Hematopoietic multipotent progenitor cell treated with erythropoietin and hydrocortisone succinate and interleukin-3 and kit ligand, for 8 days (in vitro differentiated cells): ENCODE measurements around the gene COG3.
"Not testable (repeated sequence)": the region's sequence is repeated elsewhere in the genome, so short reads cannot be mapped to it uniquely, and the experiment has no call there.

Experiments used
- DNase-seq: peaks from one replicate; pipeline ENCODE4 v3.0.0-alpha.2; 2015

Gene COG3, protein sequence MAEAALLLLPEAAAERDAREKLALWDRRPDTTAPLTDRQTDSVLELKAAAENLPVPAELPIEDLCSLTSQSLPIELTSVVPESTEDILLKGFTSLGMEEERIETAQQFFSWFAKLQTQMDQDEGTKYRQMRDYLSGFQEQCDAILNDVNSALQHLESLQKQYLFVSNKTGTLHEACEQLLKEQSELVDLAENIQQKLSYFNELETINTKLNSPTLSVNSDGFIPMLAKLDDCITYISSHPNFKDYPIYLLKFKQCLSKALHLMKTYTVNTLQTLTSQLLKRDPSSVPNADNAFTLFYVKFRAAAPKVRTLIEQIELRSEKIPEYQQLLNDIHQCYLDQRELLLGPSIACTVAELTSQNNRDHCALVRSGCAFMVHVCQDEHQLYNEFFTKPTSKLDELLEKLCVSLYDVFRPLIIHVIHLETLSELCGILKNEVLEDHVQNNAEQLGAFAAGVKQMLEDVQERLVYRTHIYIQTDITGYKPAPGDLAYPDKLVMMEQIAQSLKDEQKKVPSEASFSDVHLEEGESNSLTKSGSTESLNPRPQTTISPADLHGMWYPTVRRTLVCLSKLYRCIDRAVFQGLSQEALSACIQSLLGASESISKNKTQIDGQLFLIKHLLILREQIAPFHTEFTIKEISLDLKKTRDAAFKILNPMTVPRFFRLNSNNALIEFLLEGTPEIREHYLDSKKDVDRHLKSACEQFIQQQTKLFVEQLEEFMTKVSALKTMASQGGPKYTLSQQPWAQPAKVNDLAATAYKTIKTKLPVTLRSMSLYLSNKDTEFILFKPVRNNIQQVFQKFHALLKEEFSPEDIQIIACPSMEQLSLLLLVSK

GRCh38 chr13:45464687-45465453 is at the start of gene COG3:
Gene COG3, plus strand, starts transcription at chr13:45464939. Its CDS starts 98 bp downstream, at chr13:45465037.
- DNase-seq = peak; percentile 99

GRCh38 chr13:45415112-45415511 is 49.6 kb upstream of the COG3 start:
- DNase-seq = no peak

DNA sequence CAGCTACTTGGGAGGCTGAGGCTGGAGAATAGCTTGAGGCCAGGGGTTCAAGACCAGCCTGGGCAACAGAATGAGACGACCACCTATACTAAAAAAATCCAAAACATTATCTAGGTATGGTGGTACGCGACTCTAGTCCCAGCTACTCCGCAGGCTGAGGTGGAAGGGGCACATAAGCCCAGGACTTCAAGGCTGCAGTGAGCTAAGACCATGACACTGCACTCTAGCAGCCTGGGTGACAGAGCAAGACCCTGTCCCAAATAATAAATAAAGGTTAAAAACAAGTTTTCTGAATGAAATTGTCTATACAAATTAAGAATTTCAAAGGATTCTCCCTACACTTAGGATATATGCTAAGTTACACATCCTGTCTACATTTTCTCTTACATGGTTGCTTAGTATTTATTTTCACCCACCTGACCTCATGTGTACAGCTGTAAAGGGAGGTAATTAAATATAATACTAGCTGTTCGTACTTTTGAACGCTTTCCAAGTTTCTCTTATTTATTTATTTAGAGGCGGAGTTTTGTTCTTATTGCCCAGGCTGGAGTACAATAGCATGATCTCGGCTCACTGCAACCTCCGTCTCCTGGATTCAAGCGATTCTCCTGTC is 48.1 kb upstream of the COG3 start:
- DNase-seq = no peak

GRCh38 chr13:45417790-45418534 is 46.8 kb upstream of the COG3 start, which contains the start of gene SLC25A30:
Gene SLC25A30, minus strand, starts transcription at chr13:45418373. Its CDS starts 6,948 bp downstream, at chr13:45411425.
- peak; percentile 90 for DNase-seq

GRCh38 chr13:45419389-45419788 is 45.4 kb upstream of the COG3 start:
- not testable (repeated sequence) for DNase-seq

- no peak for DNase-seq
Observed at GRCh38 chr13:45419945-45420344, 44.8 kb upstream of the COG3 start.

- DNase-seq = no peak
Observed at GRCh38 chr13:45422731-45423292, 41.9 kb upstream of the COG3 start.

DNA sequence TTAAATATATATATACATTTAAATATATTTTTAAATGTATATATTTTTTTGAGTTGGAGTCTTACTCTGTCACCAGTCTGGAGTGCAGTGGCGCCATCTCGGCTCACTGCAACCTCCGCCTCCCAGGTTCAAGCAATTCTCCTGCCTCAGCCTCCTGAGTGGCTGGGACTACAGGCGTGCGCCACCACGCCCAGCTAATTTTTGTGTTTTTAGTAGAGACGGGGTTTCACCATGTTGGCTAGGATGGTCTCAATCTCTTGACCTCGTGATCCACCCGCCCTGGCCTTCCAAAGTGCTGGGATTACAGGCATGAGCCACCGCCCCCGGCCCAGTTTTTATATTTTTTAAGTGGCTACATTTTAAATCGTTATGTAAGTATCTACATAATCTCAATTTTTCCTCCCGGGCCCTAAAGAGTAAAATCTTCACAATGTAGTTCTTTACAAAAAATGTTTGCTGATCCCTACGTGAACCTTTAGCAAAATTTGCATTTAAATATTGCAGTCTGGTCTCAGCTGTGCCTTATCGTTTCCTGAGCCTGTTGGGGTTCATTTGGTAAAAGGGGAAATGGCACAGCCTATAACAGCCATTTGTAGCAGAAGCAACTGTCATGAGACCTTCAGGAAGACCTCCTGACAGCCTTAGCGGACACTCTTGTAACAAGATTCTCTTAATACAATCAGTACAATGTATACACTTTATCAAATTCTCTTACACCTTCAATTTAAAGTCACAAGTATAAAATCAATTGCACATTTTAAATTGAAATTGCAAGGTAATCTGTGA is 38.5 kb upstream of the COG3 start:
- not testable (repeated sequence) for DNase-seq

DNA sequence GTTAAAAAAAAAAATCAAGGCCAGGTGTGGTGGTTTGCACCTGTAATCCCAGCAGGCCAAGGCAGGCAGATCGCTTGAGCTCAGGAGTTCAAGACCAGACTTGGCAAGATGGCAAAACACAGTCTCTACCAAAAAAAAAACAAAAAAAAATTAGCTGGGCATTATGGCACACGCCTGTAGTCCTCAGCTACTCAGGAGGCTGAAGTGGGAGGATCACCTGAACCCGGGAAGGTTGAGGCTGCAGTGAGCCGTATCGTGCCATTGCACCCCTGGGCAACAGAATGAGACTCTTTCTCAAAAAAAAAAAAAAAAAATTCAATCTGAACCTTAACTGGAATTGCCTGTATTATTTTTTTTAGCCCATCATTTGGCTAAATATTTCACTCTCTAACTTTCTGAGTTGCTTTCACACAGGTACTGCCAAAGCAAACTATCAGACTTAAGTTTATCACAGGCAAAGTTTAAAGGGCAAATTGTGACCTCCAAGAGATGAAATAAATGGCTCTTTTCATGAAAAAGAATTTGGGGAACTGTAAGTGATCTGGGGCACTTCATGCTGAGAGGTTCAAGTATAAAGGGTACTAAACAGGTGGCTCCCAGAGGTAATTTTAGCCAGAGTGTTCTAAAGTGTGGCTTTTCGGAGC is 31.9 kb upstream of the COG3 start:
- DNase-seq = no peak

- DNase-seq = no peak
Observed at GRCh38 chr13:45433381-45433790, 31.4 kb upstream of the COG3 start.

- DNase-seq = no peak
Observed at GRCh38 chr13:45434556-45435371, 30.0 kb upstream of the COG3 start.

DNA sequence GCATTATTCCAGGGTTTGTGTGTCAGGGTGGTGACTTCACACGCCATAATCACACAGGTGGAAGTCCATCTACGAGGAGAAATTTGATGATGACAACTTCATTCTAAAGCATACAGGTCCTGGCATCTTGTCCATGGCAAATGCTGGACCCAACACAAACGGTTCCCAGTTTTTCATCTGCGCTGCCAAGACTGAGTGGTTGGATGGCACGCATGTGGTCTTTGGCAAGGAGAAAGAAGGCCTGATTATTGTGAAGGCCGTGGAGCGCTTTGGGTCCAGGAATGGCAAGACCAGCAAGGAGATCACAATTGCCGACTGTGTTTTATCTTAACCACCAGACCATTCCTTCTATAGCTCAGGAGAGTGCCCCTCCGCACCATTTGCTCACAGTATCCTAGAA is 28.4 kb upstream of the COG3 start:
- no peak for DNase-seq

GRCh38 chr13:45436953-45437352 is 27.8 kb upstream of the COG3 start:
- no peak for DNase-seq

- no peak for DNase-seq
Observed at GRCh38 chr13:45437947-45438346, 26.8 kb upstream of the COG3 start.

- DNase-seq = no peak
Observed at GRCh38 chr13:45439008-45439407, 25.7 kb upstream of the COG3 start.

- no peak for DNase-seq
Observed at GRCh38 chr13:45439781-45440462, 24.8 kb upstream of the COG3 start.

DNA sequence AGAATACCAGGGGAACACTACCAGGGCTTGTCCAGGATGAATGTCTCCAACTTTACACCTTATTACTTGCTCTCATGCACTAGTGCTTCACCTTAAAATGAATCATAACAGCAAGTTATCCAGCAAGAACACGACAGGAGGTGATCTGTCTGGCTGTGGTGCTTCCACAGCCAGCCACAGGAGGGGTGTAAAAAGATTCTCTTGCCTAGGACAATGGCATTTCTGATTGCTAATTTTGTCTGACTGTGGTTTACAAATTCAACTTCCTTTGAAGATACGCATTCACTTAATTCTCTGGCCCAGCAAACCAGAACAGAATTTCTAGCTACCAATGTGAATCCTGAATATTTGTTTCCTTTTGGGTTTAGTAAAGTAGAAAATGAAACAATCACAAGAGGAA is 23.1 kb upstream of the COG3 start:
- peak; percentile 13 for DNase-seq

GRCh38 chr13:45445053-45445452 is 19.7 kb upstream of the COG3 start:
- DNase-seq = no peak

DNA sequence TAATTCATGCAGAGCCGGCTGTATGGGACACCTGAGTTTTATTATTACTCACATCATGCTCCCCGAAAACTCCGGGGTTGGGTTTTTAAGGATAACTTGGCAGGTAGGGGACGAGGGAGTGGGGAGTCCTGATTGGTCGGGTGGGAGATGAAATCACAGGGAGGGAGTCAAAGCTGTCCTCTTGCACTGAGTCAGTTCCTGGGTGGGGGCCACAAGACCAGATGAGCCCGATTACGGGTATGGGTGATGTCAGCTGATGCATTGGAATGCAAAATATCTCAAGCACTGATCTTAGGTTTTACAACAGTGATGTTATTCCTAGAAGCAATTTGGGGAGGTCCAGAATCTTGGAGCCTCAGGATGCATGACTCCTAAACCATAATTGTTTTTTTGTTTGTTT is 18.6 kb upstream of the COG3 start:
- DNase-seq = no peak
